HL-60 (cell line): ENCODE results near the gene IDH2.

Experiments
- DNase-seq, 2 experiments: peaks; one replicate each; pipeline ENCODE4 v3.0.0-alpha.2; 2010 to 2020; ENCODE audit warnings: low read depth in 1 of 2, low spot score in 1 of 2
- H3K27ac ChIP-seq: fragments of 250-450 bp; sonication (Bioruptor Pico); replicated peaks from 2 replicates; pipeline ENCODE4 v1.5.1; 2020; ENCODE audit warnings: mild to moderate bottlenecking, moderate library complexity
- H3K27me3 ChIP-seq: fragments of 250-450 bp; sonication (Bioruptor Pico); 2 replicates; pipeline ENCODE4 v1.5.1; 2021; ENCODE audit warnings: mild to moderate bottlenecking, moderate library complexity; ENCODE audit not compliant: insufficient read depth, poor library complexity, severe bottlenecking
- H3K4me3 ChIP-seq: replicated peaks from 2 replicates; pipeline ENCODE4 v1.5.1; 2011; ENCODE audit warnings: mild to moderate bottlenecking, control low read depth, low read length; ENCODE audit not compliant: insufficient read depth
- CTCF ChIP-seq: IDR thresholded peaks from one replicate; pipeline ENCODE4 v1.5.1; 2011; ENCODE audit warnings: low read length, control low read depth, inconsistent platforms; ENCODE audit not compliant: insufficient read depth
- GABPA ChIP-seq: IDR thresholded peaks from 2 replicates; pipeline ENCODE4 v1.6.1; 2012; ENCODE audit warnings: low read depth
- POLR2AphosphoS5 ChIP-seq: IDR thresholded peaks from 2 replicates; pipeline ENCODE4 v1.6.1; 2012; ENCODE audit warnings: low read depth
- SPI1 ChIP-seq: IDR thresholded peaks from 2 replicates; pipeline ENCODE4 v1.6.1; 2012; ENCODE audit warnings: low read depth, mild to moderate bottlenecking, borderline replicate concordance
- TF ChIP-seq, protein P1 (sequence below): IDR thresholded peaks from 2 replicates; pipeline ENCODE4 v1.6.1; 2012; ENCODE audit warnings: low read depth; ENCODE audit not compliant: insufficient replicate concordance

Gene IDH2

DNA sequence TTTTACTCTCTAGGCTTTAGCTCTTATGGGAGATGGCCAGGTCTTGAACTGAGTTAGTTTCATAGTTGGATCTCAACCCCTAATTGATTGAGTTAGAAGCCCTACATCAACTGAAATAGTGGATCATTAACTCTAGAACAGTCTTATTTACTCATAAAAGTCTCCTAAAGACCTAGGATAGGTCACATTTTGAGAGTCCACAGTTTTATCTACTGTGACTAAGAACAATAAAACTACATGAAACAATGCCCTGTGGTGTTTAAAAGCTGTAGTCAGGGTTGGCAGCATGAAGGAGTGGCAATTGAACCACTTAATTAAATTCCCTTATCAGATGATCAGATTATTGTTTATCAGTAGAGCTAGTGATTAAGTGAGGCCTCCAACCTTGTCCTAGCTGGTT is 22.2 kb upstream of the IDH2 start:
- TF ChIP-seq CTCF (no peak), GABPA (no peak), POLR2AphosphoS5 (no peak)
- H3K27me3 ChIP-seq: no peaks in the 10 kb centered on the region
- no peak overlapping the region for H3K4me3 ChIP-seq
- no peak for DNase-seq
- no peak overlapping the region for H3K27ac ChIP-seq

DNA sequence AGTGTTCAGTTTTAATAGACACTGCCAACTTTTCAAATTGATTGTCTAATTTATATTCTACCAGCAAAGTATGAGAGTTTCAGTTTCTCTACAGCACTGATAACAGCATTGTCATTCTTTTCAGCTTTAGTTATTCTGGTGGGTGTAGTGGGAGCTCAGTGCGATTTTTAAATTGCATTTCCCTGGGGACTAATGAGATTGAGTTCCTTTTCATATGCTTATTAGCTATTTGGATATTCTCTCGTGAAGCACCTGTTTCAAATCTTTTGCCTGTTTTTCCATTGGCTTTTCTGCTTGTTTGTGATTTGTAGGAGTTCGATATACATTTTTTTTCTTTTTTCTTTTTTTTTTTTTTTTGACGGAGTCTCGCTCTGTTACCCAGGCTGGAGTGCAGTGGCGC is 18.8 kb upstream of the IDH2 start:
- TF ChIP-seq CTCF (no peak), SPI1 (no peak), POLR2AphosphoS5 (no peak), GABPA (no peak)
- TF ChIP-seq, protein P1, sequence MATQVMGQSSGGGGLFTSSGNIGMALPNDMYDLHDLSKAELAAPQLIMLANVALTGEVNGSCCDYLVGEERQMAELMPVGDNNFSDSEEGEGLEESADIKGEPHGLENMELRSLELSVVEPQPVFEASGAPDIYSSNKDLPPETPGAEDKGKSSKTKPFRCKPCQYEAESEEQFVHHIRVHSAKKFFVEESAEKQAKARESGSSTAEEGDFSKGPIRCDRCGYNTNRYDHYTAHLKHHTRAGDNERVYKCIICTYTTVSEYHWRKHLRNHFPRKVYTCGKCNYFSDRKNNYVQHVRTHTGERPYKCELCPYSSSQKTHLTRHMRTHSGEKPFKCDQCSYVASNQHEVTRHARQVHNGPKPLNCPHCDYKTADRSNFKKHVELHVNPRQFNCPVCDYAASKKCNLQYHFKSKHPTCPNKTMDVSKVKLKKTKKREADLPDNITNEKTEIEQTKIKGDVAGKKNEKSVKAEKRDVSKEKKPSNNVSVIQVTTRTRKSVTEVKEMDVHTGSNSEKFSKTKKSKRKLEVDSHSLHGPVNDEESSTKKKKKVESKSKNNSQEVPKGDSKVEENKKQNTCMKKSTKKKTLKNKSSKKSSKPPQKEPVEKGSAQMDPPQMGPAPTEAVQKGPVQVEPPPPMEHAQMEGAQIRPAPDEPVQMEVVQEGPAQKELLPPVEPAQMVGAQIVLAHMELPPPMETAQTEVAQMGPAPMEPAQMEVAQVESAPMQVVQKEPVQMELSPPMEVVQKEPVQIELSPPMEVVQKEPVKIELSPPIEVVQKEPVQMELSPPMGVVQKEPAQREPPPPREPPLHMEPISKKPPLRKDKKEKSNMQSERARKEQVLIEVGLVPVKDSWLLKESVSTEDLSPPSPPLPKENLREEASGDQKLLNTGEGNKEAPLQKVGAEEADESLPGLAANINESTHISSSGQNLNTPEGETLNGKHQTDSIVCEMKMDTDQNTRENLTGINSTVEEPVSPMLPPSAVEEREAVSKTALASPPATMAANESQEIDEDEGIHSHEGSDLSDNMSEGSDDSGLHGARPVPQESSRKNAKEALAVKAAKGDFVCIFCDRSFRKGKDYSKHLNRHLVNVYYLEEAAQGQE: no peak
- DNase-seq: no peak
- Histone ChIP-seq H3K4me3 (no peak overlapping the region), H3K27me3 (no peaks in the 10 kb centered on the region), H3K27ac (no peak overlapping the region)

DNA sequence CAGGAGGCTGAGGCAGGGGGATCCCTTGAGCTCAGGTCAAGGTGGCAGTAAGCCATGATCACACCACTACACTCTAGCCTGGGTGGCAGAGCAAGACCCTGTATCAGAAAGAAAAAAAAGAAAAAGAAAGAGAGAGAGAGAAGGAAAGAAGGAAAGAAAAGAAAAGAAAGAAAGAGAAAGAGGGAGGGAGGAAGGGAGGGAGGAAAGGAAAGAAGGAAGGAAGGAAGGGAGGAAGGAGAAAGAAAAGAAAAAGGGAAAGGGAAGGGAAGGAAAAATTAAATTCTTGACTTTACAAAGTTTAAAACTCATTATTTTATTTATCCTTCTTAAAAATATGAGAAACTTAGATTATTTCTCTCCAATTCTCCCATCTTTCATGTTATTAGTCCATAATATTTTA is 17.1 kb upstream of the IDH2 start:
- TF ChIP-seq POLR2AphosphoS5: no peak
- no peak for TF ChIP-seq GABPA
- no peak for TF ChIP-seq CTCF
- TF ChIP-seq, protein P1: no peak
- H3K27me3 ChIP-seq: no peaks in the 10 kb centered on the region
- no peak overlapping the region for H3K27ac ChIP-seq
- no peak for DNase-seq
- no peak overlapping the region for H3K4me3 ChIP-seq

DNA sequence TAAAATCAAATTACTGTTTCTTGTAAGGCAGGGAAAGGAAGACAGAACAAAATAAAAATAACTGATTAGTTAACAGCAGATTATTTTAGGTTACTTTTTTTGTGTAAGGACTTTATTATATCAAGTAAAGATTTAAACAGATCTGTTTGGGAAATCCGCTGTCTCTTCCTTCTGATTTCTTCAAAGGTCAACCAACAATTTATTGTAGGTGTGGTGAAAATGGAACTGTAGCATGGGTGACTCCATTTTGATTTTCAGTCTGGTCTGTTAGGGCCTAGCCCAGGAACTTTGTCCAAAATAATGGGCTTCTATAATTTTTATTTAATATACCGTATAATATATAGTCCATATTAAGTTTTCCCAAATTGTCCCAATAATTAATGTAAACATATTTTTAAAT is 13.5 kb upstream of the IDH2 start:
- Histone ChIP-seq H3K27me3 (no peaks in the 10 kb centered on the region), H3K4me3 (no peak overlapping the region), H3K27ac (no peak overlapping the region)
- DNase-seq: no peak
- TF ChIP-seq GABPA (no peak), POLR2AphosphoS5 (no peak), SPI1 (no peak)
